HepG2 (cell line): Measurements from ENCODE around the gene CCDC57. TPM values are rescaled to one million over a fixed set of nuclear protein-coding genes. Genes with fewer than 3 reads are reported as not detected.

Source experiments
- CCDC6 ChIP-seq: sonication (generic); formaldehyde crosslinking; IDR thresholded peaks from 2 replicates; pipeline ENCODE4 v1.8.1; 2022; ENCODE audit warnings: mild to moderate bottlenecking, missing genetic modification reagents, moderate library complexity
- ISX ChIP-seq: sonication (generic); formaldehyde crosslinking; conservative IDR thresholded peaks from 2 replicates; pipeline ENCODE4 v1.5.0; 2020; ENCODE audit warnings: missing genetic modification reagents
- KDM5B ChIP-seq: sonication (generic); formaldehyde crosslinking; IDR thresholded peaks from 2 replicates; pipeline ENCODE4 v1.4.0; 2020; ENCODE audit warnings: missing genetic modification reagents, mild to moderate bottlenecking, borderline replicate concordance
- RFX1 ChIP-seq: fragments of 450-650 bp; IDR thresholded peaks from 2 replicates; pipeline ENCODE4 v1.6.1; 2017
- ZBTB40 ChIP-seq, 2 experiments: fragments of 450-650 bp in 1 of 2; sonication (generic) in 1 of 2; formaldehyde crosslinking in 1 of 2; IDR thresholded peaks; 2 replicates each; pipeline versions ENCODE4 v1.6.1 to v1.8.0; 2016 to 2022; ENCODE audit warnings: antibody characterized with exemption in 1 of 2, mild to moderate bottlenecking in 1 of 2, missing genetic modification reagents in 1 of 2
- ZNF282 ChIP-seq: fragments of 450-650 bp; IDR thresholded peaks from 2 replicates; pipeline ENCODE4 v1.6.1; 2018; ENCODE audit not compliant: partially characterized antibody
- ZNF354B ChIP-seq: sonication (generic); formaldehyde crosslinking; IDR thresholded peaks from 2 replicates; pipeline ENCODE4 v1.8.0; 2022; ENCODE audit warnings: mild to moderate bottlenecking, missing genetic modification reagents
- ZNF564 ChIP-seq: sonication (generic); formaldehyde crosslinking; IDR thresholded peaks from 2 replicates; pipeline ENCODE4 v1.8.1; 2023; ENCODE audit warnings: mild to moderate bottlenecking, missing genetic modification reagents
- polyA plus RNA-seq, 8 experiments: library from polyadenylated mRNA; depleted of rRNA in 3 of 8; stranded (reverse) in 7 of 8; unstranded in 1 of 8; fragments of >200 nt; fragmentation: Illumina TruSeq in 4 of 8; extraction: Trizol in 4 of 8; gene quantifications; 2 replicates each; pipeline versions ENCODE4 v1.2.1 to v1.2.3, GENCODE V29; 2011 to 2016; ENCODE audit warnings: low read depth in 4 of 8, missing spikeins in 1 of 8, mixed read lengths in 1 of 8; ENCODE audit not compliant: insufficient read depth in 1 of 8
- total RNA-seq, 5 experiments: library from RNA; depleted of rRNA; stranded (reverse); fragments of >200 nt; fragmentation: Illumina TruSeq; extraction: Trizol; gene quantifications; 2 replicates each; pipeline ENCODE4 v1.2.3, GENCODE V29; 2016; ENCODE audit warnings: low read depth in 1 of 5
- TF ChIP-seq, protein P1 (sequence below): conservative IDR thresholded peaks from 2 replicates; pipeline ENCODE4 v1.6.1; 2018; ENCODE audit warnings: missing genetic modification reagents
- TF ChIP-seq, protein P2 (sequence below): sonication (generic); formaldehyde crosslinking; IDR thresholded peaks from 2 replicates; pipeline ENCODE4 v1.4.0; 2020; ENCODE audit warnings: missing genetic modification reagents
- TF ChIP-seq, protein P3 (sequence below): sonication (generic); formaldehyde crosslinking; IDR thresholded peaks from 2 replicates; pipeline ENCODE4 v1.5.0; 2020; ENCODE audit warnings: mild to moderate bottlenecking, missing genetic modification reagents
- TF ChIP-seq, protein P4 (sequence below): sonication (generic); formaldehyde crosslinking; conservative IDR thresholded peaks from 2 replicates; pipeline ENCODE4 v1.5.0; 2020; ENCODE audit warnings: missing genetic modification reagents

Gene CCDC57
- total and polyA plus RNA-seq, 2 of the 13 experiments (the other 11 are each of a cell fraction or from before 2014, with no cell fraction given): 59.3 to 59.9 TPM

GRCh38 chr17:82230609-82231311, 18.1 kb upstream of the CCDC57 start (continued):
- TF ChIP-seq, protein P1, sequence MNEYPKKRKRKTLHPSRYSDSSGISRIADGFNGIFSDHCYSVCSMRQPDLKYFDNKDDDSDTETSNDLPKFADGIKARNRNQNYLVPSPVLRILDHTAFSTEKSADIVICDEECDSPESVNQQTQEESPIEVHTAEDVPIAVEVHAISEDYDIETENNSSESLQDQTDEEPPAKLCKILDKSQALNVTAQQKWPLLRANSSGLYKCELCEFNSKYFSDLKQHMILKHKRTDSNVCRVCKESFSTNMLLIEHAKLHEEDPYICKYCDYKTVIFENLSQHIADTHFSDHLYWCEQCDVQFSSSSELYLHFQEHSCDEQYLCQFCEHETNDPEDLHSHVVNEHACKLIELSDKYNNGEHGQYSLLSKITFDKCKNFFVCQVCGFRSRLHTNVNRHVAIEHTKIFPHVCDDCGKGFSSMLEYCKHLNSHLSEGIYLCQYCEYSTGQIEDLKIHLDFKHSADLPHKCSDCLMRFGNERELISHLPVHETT (CRISPR knock-in tag): peak; percentile 87; the same call in 1 of the 2 replicates
- no peak for TF ChIP-seq RFX1
- TF ChIP-seq, protein P2, sequence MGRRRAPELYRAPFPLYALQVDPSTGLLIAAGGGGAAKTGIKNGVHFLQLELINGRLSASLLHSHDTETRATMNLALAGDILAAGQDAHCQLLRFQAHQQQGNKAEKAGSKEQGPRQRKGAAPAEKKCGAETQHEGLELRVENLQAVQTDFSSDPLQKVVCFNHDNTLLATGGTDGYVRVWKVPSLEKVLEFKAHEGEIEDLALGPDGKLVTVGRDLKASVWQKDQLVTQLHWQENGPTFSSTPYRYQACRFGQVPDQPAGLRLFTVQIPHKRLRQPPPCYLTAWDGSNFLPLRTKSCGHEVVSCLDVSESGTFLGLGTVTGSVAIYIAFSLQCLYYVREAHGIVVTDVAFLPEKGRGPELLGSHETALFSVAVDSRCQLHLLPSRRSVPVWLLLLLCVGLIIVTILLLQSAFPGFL (CRISPR knock-in tag): peak; percentile 90; the same call in 1 of the 2 replicates
- peak; percentile 98 for TF ChIP-seq ISX
- no peak for TF ChIP-seq ZNF282
- peak; percentile 97 for TF ChIP-seq KDM5B (CRISPR knock-in tag)
- no peak for TF ChIP-seq ZBTB40 (IDR thresholded peaks at IDR 0.05)
- peak; percentile 84 for TF ChIP-seq ZBTB40 (CRISPR knock-in tag; IDR thresholded peaks at IDR 0.05)
- TF ChIP-seq, protein P3, sequence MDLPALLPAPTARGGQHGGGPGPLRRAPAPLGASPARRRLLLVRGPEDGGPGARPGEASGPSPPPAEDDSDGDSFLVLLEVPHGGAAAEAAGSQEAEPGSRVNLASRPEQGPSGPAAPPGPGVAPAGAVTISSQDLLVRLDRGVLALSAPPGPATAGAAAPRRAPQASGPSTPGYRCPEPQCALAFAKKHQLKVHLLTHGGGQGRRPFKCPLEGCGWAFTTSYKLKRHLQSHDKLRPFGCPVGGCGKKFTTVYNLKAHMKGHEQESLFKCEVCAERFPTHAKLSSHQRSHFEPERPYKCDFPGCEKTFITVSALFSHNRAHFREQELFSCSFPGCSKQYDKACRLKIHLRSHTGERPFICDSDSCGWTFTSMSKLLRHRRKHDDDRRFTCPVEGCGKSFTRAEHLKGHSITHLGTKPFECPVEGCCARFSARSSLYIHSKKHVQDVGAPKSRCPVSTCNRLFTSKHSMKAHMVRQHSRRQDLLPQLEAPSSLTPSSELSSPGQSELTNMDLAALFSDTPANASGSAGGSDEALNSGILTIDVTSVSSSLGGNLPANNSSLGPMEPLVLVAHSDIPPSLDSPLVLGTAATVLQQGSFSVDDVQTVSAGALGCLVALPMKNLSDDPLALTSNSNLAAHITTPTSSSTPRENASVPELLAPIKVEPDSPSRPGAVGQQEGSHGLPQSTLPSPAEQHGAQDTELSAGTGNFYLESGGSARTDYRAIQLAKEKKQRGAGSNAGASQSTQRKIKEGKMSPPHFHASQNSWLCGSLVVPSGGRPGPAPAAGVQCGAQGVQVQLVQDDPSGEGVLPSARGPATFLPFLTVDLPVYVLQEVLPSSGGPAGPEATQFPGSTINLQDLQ (CRISPR knock-in tag): peak; percentile 95
- TF ChIP-seq, protein P4, sequence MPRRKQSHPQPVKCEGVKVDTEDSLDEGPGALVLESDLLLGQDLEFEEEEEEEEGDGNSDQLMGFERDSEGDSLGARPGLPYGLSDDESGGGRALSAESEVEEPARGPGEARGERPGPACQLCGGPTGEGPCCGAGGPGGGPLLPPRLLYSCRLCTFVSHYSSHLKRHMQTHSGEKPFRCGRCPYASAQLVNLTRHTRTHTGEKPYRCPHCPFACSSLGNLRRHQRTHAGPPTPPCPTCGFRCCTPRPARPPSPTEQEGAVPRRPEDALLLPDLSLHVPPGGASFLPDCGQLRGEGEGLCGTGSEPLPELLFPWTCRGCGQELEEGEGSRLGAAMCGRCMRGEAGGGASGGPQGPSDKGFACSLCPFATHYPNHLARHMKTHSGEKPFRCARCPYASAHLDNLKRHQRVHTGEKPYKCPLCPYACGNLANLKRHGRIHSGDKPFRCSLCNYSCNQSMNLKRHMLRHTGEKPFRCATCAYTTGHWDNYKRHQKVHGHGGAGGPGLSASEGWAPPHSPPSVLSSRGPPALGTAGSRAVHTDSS (CRISPR knock-in tag): 0 out of 2 replicates have a peak, but pooled peaks have one; percentile 60
- TF ChIP-seq CCDC6: peak; percentile 99
- peak; percentile 96 for TF ChIP-seq ZNF564 (CRISPR knock-in tag)
- no peak for TF ChIP-seq ZNF354B (CRISPR knock-in tag)
